ENCODE results near the gene SSBP2.

DNA sequence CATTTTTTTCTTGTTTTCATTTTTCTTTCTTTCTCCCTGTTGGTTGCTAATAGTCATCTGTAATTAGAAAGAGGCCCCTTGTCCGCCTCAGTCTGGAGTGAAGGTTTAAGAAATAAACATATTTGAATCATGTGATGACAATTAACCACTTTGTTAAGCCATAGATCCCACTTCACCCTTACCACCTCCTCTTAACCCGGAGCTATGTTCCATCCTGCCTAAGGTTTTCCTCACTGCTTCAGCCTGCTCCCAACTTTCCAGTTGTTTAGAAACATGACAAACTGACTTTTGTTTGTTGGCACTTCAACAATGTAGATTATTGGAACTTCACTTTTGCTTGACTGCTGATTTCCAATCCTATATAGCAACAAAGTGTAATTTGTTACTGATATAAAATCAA lies 37.4 kb upstream of the SSBP2 start:
- TF ChIP-seq POLR2A (IDR thresholded peaks at IDR 0.05; ENCODE audit: low read depth, low read length) (no peak), POLR2AphosphoS5 (IDR thresholded peaks at IDR 0.05; ENCODE audit: low read depth, low read length) (no peak)

All from GM12892 (cell line).